Activated CD8-positive, alpha-beta T cell treated with anti-CD3 and anti-CD28 coated beads for 36 hours (primary cell): ENCODE results near the gene GBP2. TPM values are rescaled to one million over a fixed set of nuclear protein-coding genes. Genes with fewer than 3 reads are reported as not detected.
"Not testable (repeated sequence)": the region's sequence is repeated elsewhere in the genome, so short reads cannot be mapped to it uniquely, and the experiment has no call there.

Experiments used
- ATAC-seq: fragments of 200-7000 bp; cut with Tn5 transposase; one replicate; pipeline ENCODE4 v1.10.0; 2021; ENCODE audit warnings: mild to moderate bottlenecking, moderate library complexity
- CTCF ChIA-PET: fragments of 350-600 bp; sonication (Branson Sonifier 250); formaldehyde crosslinking; loops from one replicate; lab custom pipeline; 2021; ENCODE audit warnings: antibody characterized with exemption; lab: Charles Lee
- POLR2A ChIA-PET: fragments of 350-600 bp; sonication (Branson Sonifier 250); formaldehyde crosslinking; loops from one replicate; lab custom pipeline; 2021; ENCODE audit warnings: antibody characterized with exemption; lab: Charles Lee
- DNase-seq: peaks from one replicate; pipeline ENCODE4 v3.0.0-alpha.2; 2020
- H3K27ac Mint-ChIP-seq: one replicate; pipeline ENCODE4 v1.8.0; 2021; ENCODE audit warnings: mild to moderate bottlenecking, mixed read lengths
- H3K27me3 Mint-ChIP-seq: one replicate; pipeline ENCODE4 v1.8.0; 2021; ENCODE audit warnings: mixed read lengths
- H3K36me3 Mint-ChIP-seq: one replicate; pipeline ENCODE4 v1.8.0; 2021; ENCODE audit warnings: low read depth, mixed read lengths
- H3K4me1 Mint-ChIP-seq: one replicate; pipeline ENCODE4 v1.8.0; 2021; ENCODE audit warnings: low read depth, mixed read lengths
- H3K4me3 Mint-ChIP-seq: one replicate; pipeline ENCODE4 v1.8.0; 2021; ENCODE audit warnings: mild to moderate bottlenecking, moderate library complexity, mixed read lengths
- H3K9me3 Mint-ChIP-seq: one replicate; pipeline ENCODE4 v1.8.0; 2021; ENCODE audit warnings: mixed read lengths
- intact Hi-C: fragments of 100-400 bp; cut with micrococcal nuclease; formaldehyde crosslinking; loops from one replicate; pipeline ENCODE4 v1.10.0; 2022
- total RNA-seq, 2 experiments: library from RNA; stranded (reverse); gene quantifications; one replicate each; pipeline ENCODE4 v1.2.3, GENCODE V29; 2021
- TF ChIP-seq, protein P1 (sequence below): fragments of 200-600 bp; IDR thresholded peaks from one replicate; pipeline ENCODE4 v1.8.0; 2022; ENCODE audit warnings: antibody characterized with exemption, mild to moderate bottlenecking

Gene GBP2
- total RNA-seq, 2 experiments from 2014 or later = 181 to 189 TPM

DNA sequence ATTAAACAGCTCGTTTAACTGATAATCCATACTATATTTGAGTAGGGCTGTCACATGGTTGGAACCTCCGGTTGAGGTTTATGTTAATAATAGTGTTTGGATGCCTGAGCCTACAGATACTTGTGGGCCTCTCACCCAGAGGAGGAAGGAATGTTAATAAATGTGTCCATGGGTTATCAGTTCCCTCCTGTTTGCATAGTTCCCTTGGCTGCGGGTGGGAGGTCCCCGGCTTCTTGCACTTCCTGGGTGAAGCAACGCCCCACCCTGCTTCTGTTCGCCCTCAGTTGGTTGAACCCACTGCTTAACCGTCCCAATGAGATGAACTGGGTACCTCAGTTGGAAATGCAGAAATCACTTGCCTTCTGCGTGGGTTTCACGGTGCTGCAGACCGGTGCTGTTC lies 37.3 kb downstream of the GBP2 start:
- Mint-ChIP-seq H3K9me3 (no peaks in the 10 kb centered on the region), H3K4me3 (no peak overlapping the region), H3K36me3 (no peaks in the 10 kb centered on the region), H3K27ac (no peak overlapping the region), H3K27me3 (no peaks in the 10 kb centered on the region), H3K4me1 (peaks cover 8% of the 10 kb centered on the region)
- TF ChIP-seq, protein P1, sequence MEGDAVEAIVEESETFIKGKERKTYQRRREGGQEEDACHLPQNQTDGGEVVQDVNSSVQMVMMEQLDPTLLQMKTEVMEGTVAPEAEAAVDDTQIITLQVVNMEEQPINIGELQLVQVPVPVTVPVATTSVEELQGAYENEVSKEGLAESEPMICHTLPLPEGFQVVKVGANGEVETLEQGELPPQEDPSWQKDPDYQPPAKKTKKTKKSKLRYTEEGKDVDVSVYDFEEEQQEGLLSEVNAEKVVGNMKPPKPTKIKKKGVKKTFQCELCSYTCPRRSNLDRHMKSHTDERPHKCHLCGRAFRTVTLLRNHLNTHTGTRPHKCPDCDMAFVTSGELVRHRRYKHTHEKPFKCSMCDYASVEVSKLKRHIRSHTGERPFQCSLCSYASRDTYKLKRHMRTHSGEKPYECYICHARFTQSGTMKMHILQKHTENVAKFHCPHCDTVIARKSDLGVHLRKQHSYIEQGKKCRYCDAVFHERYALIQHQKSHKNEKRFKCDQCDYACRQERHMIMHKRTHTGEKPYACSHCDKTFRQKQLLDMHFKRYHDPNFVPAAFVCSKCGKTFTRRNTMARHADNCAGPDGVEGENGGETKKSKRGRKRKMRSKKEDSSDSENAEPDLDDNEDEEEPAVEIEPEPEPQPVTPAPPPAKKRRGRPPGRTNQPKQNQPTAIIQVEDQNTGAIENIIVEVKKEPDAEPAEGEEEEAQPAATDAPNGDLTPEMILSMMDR = no peak
- intact Hi-C loops = loop anchor here (5.0 kb wide), 1 partner anchor 269 kb away; no protein-coding TSS in a partner anchor
- ATAC-seq (no peak), DNase-seq (no peak)
- ChIA-PET POLR2A (no interaction called here), CTCF (interaction anchor here (1.2 to 1.7 kb wide), 4 partner anchors 91 to 366 kb away, joined by 3 to 5 read pairs (median 3); no protein-coding TSS in a partner anchor)

DNA sequence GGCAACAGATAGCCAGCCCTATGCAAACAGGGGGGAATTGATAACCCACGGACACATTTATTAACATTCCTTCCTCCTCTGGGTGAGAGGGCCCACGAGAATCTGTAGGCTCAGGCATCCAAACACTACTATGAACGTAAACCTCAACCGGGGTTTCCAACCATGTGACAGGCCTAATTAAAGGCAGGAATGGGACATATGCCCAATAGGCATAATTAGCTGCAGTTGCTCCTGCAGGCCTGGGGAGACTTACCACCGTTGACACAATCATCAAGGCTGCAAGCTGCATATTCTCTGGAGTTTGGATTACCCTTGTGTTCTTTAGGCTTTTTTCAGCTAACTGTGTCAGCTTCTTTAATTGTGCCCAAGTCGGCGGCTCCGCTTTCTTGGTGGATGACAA lies 38.7 kb downstream of the GBP2 start:
- TF ChIP-seq, protein P1 = no peak
- intact Hi-C loops = loop anchor here (5.0 kb wide), 1 partner anchor 270 kb away; no protein-coding TSS in a partner anchor
- Mint-ChIP-seq H3K4me1 (peaks cover 8% of the 10 kb centered on the region), H3K9me3 (no peaks in the 10 kb centered on the region), H3K27me3 (no peaks in the 10 kb centered on the region), H3K27ac (no peak overlapping the region), H3K4me3 (no peak overlapping the region), H3K36me3 (no peaks in the 10 kb centered on the region)
- ATAC-seq (no peak), DNase-seq (no peak)
- ChIA-PET CTCF (interaction anchor here (1.7 kb wide), 1 partner anchor 367 kb away, joined by 5 read pairs; no protein-coding TSS in a partner anchor), POLR2A (no interaction called here)

DNA sequence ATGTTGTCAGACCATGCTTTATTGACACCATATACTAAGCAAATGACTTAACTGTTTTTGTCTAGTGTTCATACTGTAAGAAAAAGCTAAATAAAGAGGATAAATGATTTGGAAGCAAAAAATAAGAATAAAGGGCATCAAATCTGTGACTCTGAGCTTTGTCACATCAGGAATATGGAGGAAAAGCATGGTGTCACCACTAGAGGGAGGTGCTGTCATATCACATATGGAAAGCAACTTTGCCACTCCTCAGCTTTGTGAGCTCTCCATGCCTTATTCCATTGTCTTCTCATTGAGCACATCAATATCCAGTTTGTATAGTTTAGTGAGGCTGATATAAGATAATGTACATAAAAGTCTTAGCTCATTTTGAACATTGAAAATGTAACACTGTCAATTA lies 40.1 kb downstream of the GBP2 start:
- CTCF ChIA-PET = interaction anchor here (0.6 to 2.5 kb wide), 40 partner anchors 11 to 509 kb away, joined by 3 to 22 read pairs (median 4); partner anchors contain the start of gene GBP1
- Mint-ChIP-seq H3K27me3 (no peaks in the 10 kb centered on the region), H3K4me1 (peaks cover 7% of the 10 kb centered on the region), H3K4me3 (no peak overlapping the region), H3K27ac (no peak overlapping the region), H3K36me3 (no peaks in the 10 kb centered on the region), H3K9me3 (no peaks in the 10 kb centered on the region)
- POLR2A ChIA-PET = interaction anchor here (1.6 kb wide), 1 partner anchor 112 kb away, joined by 3 read pairs; no protein-coding TSS in a partner anchor
- ATAC-seq (no peak), DNase-seq (peak; percentile 59)
- intact Hi-C loops = loop anchor here (5.0 kb wide), 1 partner anchor 272 kb away; no protein-coding TSS in a partner anchor
- TF ChIP-seq, protein P1 = peak; percentile 42

DNA sequence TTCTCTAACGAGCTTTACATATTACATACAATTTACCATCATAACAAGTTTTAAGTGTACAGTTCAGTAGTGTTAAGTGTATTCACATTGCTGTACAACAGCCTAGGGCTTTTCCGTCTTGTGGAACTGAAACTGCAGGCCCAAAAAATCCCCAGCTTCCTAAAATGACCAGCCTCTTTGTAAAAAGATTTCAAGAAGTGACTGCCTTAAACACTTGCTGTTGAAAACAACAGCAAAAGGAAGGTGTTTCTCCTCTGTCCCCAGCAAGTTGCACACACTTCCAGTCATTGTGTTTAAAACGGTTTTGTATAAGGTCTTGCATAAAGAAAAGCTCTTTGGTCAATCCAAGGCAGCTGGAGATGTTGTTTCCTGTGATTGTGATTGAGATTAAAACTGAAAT lies 44.9 kb downstream of the GBP2 start:
- Mint-ChIP-seq H3K27me3 (no peaks in the 10 kb centered on the region), H3K9me3 (peaks cover 17% of the 10 kb centered on the region), H3K4me3 (no peak overlapping the region), H3K36me3 (peaks cover 5% of the 10 kb centered on the region), H3K4me1 (no peaks in the 10 kb centered on the region), H3K27ac (no peak overlapping the region)
- TF ChIP-seq, protein P1 = no peak
- CTCF ChIA-PET = interaction anchor here (0.8 to 2.1 kb wide), 10 partner anchors 8 to 403 kb away, joined by 3 to 7 read pairs (median 3); no protein-coding TSS in a partner anchor
- no peak for ATAC-seq
- POLR2A ChIA-PET = interaction anchor here (0.6 kb wide), 1 partner anchor 27 kb away, joined by 3 read pairs; no protein-coding TSS in a partner anchor
- intact Hi-C loops = no loop called here
- no peak for DNase-seq

DNA sequence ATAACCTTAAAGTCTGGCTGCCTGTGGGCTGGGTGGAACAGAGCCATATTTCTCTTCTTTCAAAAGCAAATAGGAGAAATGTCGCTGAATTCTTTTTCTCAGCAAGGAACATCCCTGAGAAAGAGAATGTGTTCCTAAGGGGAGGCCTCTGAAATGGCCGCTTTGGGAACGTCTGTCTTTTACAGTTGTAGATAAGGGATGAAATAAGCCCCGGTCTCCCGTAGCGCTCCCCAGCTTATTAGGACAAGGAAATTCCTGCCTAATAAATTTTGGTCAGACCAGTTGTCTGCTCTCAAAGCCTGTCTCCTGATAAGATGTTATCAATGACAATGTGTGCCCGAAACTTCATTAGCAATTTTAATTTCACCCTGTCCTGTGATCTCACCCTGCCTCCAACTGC lies 45.8 kb downstream of the GBP2 start:
- H3K4me1 Mint-ChIP-seq, H3K27me3 Mint-ChIP-seq, H3K4me3 Mint-ChIP-seq, H3K36me3 Mint-ChIP-seq, POLR2A ChIA-PET, ATAC-seq, intact Hi-C loops, H3K27ac Mint-ChIP-seq, DNase-seq: not testable (repeated sequence)
- peaks cover 18% of the 10 kb centered on the region for H3K9me3 Mint-ChIP-seq
- CTCF ChIA-PET = interaction anchor here (1.2 kb wide), 1 partner anchor 10 kb away, joined by 3 read pairs; no protein-coding TSS in a partner anchor

DNA sequence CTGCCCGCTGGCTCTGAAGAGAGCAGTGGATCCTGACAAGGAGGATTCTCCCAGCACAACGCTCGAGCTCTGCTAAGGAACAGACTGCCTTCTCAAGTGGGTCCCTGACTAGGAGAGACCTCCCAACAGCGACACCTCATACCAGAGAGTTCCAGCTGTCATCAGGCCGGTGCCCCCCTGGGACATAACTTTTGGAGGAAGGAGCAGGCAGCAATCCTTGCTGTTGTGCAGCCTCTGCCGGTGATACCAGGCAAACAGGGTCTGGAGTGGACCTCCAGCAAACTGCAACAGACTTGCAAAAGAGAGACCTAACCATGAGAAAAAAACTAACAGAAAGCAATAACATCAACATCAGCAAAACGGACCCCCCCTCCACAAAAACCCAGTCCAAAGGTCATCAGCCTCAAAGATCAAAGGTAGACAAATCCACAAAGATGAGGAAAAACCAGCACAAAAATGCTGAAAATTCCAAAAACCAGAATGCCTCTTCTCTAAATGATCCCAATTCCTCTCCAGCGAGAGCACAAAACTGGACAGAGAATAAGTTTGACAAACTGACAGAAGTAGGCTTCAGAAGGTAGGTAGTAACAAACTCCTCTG lies 53.3 kb downstream of the GBP2 start:
- peaks cover 25% of the 10 kb centered on the region for H3K9me3 Mint-ChIP-seq
- H3K36me3 Mint-ChIP-seq, H3K27ac Mint-ChIP-seq, intact Hi-C loops, DNase-seq, H3K4me3 Mint-ChIP-seq, H3K27me3 Mint-ChIP-seq, ATAC-seq: not testable (repeated sequence)
- ChIA-PET POLR2A (interaction anchor here (0.6 to 1.4 kb wide), 2 partner anchors 30 to 34 kb away, joined by 3 to 4 read pairs; no protein-coding TSS in a partner anchor), CTCF (interaction anchor here (2.8 to 3.8 kb wide), 2 partner anchors 88 to 286 kb away, joined by 8 to 12 read pairs; no protein-coding TSS in a partner anchor)
- peaks cover 21% of the 10 kb centered on the region for H3K4me1 Mint-ChIP-seq
